ENCODE measurements around the gene SOX15.

SOX15 gene

DNA sequence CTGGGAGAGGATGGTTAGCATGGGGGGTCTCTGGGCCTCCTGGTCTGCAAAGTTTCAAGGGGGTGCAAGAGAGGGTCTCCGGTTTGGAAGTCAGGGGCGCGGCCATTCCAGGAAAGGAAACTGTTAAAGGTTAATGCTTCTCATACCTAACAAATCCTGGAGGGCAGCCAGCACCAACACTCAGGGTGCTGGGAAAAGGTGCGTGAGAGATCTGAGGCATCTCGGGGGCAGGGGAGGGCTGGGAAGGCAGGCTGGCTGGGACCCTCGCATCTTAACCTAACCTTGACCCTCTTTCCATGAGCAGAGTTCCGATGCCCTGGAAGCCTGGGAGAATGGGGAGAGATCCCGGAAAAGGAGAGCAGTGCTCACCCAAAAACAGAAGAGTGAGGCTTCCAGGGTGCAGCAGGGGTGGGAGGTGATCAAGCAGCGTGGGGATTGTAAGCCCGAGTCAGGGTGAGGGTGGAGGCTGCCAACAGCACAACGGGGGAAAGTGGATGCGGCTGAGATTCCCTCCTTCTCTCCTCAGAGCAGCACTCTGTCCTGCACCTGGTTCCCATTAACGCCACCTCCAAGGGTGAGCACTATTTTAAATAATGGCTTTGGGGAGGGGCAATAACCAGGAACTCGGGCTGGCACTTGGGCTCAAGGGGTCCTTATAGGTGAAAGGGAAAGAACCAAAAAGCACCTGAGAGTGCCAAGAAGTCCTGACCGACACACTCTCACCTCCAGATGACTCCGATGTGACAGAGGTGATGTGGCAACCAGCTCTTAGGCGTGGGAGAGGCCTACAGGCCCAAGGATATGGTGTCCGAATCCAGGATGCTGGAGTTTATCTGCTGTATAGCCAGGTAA, 30.3 kb downstream of the SOX15 start:
- peak in 1 of 51 donors; percentile 24 for DNase-seq

DNA sequence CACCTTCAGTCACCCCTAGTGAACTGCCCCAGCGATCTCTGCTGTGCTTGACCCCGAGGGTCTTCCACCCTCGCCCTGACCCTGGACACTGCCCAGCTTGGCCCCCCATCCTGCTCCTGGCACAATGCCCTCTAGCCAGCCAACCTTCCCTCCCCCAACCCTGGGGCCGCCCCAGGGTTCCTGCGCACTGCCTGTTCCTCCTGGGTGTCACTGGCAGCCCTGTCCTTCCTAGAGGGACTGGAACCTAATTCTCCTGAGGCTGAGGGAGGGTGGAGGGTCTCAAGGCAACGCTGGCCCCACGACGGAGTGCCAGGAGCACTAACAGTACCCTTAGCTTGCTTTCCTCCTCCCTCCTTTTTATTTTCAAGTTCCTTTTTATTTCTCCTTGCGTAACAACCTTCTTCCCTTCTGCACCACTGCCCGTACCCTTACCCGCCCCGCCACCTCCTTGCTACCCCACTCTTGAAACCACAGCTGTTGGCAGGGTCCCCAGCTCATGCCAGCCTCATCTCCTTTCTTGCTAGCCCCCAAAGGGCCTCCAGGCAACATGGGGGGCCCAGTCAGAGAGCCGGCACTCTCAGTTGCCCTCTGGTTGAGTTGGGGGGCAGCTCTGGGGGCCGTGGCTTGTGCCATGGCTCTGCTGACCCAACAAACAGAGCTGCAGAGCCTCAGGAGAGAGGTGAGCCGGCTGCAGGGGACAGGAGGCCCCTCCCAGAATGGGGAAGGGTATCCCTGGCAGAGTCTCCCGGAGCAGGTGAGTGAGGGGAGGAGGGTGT, 31.2 kb downstream of the SOX15 start, which contains the start of gene TNFSF13:
Gene TNFSF13, plus strand, starts transcription at position 207 of the 776 bp plus-strand sequence. Its CDS starts 290 bp downstream, at position 497.
- peak in 22 of 51 donors; percentile 16 to 83 (median 61) for DNase-seq

DNA sequence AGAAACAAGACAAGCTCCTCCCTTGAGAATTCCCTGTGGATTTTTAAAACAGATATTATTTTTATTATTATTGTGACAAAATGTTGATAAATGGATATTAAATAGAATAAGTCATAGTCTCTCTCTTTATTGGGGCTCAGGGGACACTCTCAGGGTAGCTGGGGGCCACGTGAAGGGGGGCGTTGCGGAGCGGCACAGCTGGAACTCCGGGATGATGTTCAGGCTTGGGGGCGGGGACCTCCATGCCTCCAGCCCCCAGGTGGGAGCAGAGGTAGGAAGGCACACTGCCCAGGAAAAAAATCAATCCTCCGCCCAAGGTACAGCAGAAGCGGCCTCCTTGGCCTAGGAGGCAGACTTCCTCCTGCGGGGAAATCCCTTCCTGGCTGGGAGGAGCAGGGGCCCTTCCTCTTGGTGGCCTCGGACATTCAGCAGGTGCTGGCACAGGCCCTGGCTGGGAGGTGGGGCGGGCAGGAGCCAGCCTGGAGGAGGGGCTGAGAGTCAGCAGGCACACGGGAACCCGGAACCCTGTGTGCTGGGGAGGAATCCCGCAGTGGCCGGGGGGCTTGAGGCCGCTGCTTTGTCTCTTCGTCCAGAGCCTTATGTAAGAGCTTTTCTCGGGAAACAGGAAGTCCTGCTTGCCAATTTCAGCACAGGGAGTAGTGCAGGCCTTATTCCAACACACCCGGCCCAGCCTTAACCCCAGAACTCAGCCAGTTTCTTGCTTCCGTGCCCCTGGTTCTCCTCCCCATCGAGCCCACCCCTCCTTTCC, 31.9 kb downstream of the SOX15 start:
- DNase-seq: peak in 41 of 51 donors; percentile 27 to 93 (median 73)

DNA sequence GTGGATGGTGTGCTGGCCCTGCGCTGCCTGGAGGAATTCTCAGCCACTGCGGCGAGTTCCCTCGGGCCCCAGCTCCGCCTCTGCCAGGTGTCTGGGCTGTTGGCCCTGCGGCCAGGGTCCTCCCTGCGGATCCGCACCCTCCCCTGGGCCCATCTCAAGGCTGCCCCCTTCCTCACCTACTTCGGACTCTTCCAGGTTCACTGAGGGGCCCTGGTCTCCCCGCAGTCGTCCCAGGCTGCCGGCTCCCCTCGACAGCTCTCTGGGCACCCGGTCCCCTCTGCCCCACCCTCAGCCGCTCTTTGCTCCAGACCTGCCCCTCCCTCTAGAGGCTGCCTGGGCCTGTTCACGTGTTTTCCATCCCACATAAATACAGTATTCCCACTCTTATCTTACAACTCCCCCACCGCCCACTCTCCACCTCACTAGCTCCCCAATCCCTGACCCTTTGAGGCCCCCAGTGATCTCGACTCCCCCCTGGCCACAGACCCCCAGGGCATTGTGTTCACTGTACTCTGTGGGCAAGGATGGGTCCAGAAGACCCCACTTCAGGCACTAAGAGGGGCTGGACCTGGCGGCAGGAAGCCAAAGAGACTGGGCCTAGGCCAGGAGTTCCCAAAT, 32.6 kb downstream of the SOX15 start:
- no peak for DNase-seq

DNA sequence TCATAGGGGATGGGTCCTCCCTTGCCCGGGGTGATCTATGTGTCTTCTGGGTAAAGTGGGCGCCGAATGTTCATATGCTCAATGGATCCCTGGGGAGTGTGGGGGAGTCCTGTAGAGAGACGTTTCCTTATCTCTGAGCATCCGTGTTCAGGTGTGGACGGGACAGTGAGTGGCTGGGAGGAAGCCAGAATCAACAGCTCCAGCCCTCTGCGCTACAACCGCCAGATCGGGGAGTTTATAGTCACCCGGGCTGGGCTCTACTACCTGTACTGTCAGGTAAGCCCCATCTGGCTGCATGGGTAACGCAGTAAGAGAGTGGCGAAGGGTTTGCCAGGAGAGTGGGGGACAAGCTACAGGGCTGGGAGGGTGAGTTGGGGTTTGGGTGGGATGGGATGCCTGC, 33.3 kb downstream of the SOX15 start:
- DNase-seq: no peak

DNA sequence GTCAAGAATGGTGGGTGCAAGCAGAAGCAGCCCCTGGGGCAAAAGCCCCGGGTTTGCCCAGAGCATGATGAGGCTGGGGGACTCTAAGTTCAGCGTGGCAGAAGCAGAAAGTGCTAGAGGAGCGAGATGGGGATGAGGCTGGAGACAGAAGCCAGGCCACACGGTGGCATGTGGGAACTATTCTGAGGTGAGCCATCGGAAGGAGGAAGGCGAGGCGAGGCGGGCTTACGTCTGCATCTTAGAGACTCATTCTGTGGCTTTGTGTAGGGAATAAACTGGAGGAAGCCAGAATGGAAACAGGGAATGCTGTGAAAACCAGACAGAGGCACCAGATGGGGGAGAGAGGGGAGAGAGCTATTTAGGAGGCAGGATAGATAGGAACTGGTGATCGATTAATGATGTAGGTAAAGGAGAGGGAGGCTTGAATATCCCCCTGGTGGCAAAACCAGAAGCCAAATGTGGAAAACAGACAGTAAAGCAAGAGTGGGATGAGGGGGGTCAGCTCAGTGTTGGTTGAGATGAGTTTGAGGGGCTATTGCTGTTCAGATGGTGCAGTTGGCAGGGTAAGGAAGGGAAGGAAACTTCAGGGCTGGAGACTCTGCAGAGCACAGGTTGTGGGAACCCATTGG, 34.5 kb downstream of the SOX15 start:
- no peak for DNase-seq

DNA sequence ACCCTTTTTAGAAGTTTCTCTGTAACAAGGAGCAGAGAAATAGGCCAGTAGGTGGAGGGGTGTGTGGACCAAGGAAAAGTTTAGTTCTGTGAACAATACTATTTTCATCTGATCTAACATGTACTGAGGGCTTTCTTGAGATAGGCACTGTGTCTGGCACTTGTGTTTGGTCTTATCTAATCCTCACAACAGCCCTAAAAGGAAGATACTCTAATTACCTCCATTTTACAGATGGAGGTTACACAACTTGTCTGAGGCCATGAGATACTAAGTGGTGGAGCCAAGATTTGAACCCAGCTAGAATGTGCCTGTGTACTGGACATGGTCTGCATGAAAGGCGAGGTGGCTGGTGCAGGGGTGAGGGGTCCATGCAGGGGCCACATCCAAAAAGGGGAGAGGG, 36.5 kb downstream of the SOX15 start:
- DNase-seq: no peak

DNA sequence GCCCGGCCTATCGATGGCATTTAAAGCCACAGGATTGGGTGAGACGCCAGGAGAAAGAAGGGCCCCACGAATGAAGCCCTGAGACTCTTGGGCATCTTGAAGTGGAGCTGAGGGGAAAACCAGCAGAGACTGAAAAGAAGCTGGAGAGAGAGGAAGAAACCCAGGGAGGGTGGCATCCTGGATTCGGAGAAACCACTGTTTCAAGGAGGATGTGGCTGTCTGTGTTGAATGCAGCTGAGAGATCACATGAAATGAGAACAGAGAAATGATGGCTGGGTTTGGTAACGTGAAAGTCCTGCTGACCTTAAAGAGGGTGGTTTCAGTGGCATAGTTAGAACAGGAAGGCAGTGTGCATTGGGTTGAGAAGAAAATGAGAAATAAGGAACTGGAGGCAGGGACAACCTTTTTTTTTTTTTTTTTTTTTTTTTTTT, 37.3 kb downstream of the SOX15 start:
- DNase-seq: peak in 3 of 51 donors; percentile 7 to 15 (median 15)

DNA sequence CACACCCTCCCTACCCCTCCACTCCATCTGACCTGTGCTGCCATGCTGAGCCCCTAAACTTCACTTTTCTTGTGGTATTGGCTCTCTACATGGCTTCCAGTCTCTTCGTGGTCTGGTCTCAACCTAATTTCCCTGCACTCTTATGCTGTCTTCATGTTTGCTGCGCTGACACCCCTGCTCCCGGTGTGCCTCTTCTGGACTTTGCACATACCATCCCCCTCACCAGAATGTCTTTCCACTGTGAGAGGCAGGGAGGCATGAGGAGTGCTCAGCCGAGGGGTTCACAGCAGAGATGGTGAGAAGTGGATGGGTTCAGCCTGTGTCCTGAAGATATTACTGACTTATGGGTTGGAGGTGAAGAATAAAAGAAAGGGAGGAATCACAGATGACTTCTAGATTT, 38.5 kb downstream of the SOX15 start:
- no peak for DNase-seq

DNA sequence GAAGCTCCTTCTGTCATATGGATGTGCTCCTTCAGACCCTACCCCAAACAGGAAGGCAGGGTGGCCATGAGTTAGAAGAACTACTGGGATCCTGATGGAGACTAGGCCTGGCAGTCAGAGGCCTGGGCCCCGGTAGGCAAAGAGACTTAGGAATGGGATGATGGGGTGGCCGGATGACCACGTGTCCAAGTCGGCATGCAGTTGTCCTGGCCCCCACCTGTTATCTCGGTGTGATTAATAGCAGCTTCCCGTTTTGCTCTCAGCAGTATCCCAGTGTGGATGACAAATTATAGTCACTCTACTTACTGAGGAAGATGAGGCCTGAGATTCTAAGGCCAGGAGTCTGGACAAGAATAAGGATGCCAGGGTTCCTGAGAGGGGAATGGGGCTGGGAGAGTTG, 39.5 kb downstream of the SOX15 start:
- DNase-seq: no peak

DNA sequence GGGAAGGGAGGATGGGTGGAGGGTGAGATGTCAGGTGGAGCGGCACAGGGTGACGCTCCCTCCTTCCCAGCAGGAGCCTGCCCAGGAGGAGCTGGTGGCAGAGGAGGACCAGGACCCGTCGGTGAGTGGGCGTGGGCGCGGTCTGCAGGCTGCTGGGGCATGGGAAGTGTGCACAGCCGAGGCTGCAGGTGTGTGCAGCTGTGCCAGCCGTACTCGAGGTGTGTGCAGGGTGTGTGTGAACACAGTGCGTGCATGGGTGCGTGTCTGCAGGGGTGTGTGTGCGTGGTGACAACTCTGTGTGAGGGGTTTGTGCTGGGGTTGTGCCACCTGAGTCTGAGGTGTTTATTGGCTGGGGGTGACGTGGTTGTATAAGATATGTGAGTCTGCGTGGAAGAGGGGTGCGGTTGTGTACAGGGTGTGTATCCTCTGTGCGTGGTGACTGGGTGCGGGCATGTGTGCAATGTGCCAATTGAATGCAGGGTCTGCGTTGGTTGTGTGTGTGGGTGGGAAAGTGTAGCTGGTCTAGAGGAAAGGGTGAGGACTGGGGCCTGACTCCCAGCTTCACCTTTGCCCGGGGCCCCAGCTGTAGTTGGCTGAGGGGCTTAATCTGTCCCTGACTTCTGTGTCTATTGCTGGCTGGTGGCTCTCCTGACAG, 40.4 kb downstream of the SOX15 start:
- peak in 4 of 51 donors; percentile 34 to 58 (median 44) for DNase-seq

DNA sequence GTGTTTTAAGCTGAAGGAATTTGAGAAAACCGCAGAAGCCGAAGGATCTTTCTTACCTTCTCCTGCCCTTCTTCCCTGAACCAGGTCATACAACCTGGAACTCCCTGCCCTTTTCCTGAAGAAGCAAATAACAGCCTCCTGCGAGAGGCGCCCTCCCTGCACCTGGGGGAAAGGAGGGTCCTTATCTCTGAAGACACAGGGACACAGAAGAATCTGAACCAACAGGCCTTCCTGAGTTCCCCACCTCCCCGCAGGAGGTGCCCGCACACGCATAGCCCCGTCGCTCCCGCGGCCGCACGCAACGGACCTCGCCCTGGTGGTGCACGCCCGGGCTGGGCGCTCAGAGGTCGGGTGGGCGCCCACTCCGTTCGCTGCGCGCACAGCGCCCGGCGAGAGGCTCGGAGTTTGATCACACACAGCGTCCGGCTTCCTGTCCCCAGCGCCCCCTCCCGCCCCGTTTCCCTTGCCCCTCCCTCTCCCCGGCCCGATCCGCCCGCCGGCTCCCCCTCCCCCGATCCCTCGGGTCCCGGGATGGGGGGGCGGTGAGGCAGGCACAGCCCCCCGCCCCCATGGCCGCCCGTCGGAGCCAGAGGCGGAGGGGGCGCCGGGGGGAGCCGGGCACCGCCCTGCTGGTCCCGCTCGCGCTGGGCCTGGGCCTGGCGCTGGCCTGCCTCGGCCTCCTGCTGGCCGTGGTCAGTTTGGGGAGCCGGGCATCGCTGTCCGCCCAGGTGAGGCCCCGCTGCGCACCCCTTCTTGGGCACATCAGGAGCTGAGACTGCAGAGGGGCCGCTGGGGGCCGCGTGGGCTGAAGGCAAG, 41.1 kb downstream of the SOX15 start, which contains the start of gene TNFSF12:
Gene TNFSF12, plus strand, starts transcription at position 474 of the 816 bp plus-strand sequence. Its CDS starts 96 bp downstream, at position 570.
- peak in 32 of 51 donors; percentile 14 to 76 (median 48) for DNase-seq

DNA sequence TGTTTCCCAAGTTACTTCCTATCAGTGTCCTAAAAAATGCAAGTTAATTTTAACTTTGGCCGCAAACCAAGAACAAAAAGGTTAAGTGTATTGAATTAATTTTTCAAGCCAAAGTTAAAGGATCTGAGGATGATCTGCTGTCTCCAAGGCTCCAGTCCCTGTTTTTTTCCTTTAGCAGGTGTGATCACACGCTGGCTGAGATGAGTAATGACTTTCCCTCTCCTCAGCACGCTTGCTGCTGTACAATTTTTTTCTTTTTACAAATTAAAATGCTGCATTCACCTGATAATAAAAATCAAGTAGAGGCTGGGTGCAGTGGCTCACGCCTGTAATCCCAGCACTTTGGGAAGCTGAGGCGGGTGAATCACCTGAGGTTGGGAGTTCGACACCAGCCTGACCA, 45.0 kb downstream of the SOX15 start:
- DNase-seq: peak in 1 of 51 donors; percentile 26

DNA sequence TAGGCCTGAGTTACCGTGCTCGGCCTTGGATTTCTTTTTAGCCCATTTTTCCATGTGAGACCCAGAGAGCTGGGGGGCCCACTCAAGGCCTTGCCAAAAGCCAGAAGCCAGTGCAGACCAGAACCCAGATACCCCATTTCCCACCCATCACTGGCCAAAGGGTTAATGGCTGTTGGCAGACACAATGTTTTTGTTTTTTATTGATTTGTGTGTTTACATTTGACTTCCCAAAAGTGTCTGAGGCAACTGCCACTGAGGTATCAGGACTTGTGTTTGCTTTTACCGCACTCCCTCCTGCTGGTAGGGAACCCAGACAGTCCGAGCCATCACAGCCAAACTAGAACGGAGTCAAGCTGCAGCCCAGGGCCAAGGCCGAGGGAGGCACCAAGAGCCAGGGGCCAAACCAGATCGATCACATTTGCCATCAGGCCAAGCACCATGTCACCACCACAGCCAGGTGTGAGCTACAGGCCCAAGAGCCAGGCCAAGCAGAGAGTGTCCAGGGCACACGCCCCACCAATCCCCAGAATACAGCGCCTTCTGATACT, 48.7 kb downstream of the SOX15 start:
- DNase-seq: no peak

DNA sequence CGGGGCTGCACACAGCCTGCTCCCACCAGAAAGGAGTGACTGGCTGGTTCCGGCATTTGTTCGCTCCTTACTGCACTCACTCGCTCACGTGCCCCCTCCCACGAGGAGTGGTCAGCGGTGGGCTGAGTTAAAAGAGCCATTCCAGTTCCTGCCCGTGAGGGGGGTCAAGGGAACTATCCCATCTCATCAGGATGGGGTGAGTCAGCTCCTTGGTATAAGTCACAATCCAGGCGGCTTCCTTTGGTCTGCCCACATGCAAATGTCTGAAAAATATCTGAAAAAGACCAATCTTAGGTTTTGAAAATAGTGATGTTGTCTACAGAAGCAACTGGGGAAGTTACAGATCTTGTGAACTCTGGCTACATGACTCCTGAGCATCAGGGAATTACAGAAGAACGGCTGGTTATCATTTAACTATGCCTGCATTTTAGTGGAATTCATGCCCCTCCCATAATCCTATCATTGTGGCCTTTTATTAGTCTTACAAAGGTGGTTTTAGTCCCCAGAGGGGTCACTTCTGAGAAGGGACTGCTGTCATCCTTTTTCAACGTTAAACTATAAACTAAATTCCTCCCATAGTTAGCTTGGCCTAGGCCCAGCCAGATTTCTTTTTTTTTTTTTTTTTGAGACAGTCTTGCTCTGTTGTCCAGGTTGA, 50.9 kb downstream of the SOX15 start:
- no peak for DNase-seq
